Stimulated activated CD4-positive, alpha-beta T cell treated with anti-CD3 and anti-CD28 coated beads, TNF-alpha, amount 100 ng/mL, for 24 hours (primary cell): ENCODE results near the gene DNAI4.
"Not testable (repeated sequence)": the region's sequence is repeated elsewhere in the genome, so short reads cannot be mapped to it uniquely, and the experiment has no call there.

Experiments
- DNase-seq, 3 experiments: peaks; one replicate each; pipeline ENCODE4 v3.0.0-alpha.2; 2020; ENCODE audit warnings: low read depth in 3 of 3

The DNAI4 gene

DNA sequence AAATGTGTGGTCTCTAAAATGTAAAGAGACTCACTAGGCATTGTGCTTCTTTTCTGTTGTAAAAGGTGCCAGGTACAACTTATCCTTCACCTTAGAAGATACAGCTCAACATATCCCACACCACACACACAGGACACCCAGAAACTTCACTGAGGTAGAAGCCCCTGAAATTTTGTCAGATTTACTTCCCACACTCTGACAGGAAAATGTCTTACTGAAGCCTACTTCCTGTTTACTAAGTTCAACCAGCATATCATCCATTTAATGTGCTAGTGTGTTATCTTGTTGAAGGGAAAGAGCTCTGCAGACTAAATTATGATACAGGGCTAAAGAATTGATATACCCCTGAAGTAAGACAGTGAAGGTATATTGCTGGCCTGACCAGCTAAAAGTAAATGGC lies 83.7 kb downstream of the DNAI4 start:
- no peak for DNase-seq

DNA sequence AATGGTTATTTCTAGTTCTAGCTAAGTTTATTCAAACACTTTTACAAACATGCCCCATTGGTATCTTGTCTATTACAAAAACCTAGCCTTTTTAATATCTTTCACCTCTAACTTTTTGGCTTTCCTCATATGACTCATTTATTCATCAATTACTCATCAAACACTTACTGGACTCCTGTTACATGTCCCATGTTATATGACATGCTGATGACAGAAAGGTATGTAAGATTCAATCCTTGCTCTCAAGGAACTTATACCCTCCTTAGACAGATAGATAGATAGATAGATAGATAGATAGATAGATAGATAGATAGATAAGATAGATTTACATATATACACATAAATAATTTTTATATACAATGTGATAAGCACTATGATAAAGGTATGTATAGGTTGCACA lies 89.7 kb downstream of the DNAI4 start:
- no peak for DNase-seq

DNA sequence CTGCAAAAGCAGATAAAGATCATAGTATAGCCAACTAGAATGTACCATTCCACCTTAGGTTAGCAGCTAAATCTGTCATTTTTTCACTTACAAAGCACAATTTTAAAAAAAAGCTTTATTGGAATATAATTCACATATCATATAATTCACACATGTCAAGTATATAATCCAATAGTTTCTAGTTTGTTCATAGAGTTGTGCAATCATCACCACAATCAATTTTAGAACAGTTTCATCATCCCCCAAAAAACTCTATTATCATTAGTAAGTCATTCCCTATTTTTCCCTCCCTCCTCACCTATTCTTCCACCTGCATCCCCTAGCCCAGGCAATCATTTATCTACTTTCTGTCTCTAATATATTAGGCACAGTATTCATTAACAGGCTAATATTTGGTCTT lies 91.5 kb downstream of the DNAI4 start:
- DNase-seq: no peak

DNA sequence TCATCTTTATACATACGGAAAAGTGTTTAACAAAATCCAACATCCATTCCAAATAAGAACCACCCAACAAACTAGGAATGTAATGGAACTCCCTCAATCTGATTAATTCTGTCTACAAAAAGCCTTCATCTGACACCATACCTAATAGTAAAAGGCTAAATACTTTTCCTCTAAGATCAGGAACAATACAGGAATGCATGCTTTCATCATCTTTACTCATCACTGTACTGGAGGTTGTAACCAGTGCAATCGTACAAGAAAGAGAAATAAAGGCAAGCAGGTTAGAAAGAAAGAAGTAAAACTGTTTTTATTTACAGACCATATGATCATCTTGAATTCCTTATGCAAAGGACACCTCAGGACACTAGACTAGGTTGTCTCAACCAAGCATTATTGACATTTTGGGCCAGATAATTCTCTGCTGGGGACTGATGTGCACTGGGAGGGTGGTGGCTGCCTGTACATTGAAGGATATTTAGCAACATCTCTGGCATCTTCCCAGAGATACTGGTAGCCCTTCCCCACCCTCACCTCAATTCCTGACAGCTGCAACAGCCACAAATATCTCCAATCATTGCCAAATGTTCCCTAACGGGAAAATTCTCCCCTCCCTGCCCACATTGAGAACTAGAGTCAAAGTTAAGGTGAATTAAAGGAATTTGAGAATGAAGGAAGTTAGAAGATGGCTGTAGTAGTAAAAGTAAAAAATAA lies 93.0 kb downstream of the DNAI4 start:
- no peak for DNase-seq

DNA sequence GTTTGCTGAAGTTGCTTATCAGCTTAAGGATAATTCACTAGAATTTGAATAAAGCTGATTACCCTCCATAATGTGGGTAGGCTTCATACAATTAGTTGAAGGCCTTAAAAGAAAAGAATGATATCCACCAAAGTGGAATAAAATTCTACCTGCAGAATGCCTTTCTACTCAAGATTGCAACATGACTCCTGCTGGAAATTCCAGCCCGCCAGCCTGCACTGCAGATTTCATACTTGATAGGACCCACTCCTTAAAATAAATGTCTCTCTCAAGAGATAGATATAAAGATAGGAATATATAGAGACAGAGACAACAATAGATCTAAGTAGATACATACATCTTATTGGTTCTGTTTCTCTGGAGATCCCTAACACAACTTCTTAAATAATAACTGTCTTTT lies 99.9 kb downstream of the DNAI4 start:
- DNase-seq: no peak

DNA sequence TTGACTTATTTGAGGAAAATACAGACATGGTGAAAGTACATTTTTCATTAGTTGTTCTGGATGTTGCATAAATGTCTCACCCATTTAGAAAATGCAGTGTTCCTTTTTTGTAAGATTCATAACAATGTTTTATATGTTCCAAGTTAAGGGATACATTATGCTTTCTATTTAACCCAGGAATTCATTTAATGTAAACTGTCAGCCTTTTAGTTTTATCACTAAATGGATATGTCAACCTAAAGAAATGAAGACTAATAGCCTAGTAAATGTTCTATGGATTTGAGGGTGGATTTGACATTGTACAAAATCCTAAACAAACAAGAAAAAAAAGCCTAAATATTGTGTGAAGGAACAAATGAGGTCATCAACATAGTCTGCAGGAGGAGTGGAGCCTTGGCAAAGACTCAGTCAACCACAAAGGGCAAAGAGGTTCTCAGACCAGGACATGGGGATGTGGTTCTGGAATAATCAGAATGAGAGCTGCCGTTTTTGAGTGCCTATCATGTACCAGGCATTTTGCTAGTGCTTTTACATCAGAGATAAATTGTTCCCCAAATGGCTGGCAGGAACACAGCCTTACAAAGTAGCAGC lies 114.8 kb downstream of the DNAI4 start:
- no peak for DNase-seq

DNA sequence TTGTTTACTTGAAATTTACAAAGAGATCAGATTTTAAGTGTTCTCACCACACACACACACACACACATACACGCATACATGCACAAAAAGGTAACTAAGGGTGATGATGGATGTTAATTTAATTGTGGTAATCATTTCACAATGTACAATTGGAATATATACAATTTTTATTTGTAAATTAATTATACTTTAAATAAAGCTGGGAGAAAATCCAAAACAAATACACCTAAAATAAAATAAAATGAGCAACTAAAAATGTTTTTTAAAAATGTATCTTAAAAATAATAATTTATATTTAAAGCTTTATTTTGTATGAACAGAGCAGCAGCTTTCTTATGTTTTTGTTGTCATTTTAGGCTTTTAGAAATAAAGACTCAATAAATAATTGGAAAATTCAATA lies 115.4 kb downstream of the DNAI4 start:
- DNase-seq: no peak

DNA sequence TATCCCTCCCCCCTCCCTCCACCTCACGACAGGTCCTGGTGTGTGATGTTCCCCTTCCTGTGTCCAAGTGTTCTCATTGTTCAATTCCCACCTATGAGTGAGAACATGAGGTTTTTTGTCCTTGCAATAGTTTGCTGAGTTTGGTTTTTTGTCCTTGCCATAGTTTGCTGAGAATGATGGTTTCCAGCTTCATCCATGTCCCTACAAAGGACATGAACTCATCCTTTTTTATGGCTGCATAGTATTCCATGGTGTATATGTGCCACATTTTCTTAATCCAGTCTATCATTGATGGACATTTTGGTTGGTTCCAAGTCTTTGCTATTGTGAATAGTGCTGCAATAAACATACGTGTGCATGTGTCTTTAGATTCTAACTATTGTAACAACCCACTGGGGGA lies 128.8 kb downstream of the DNAI4 start:
- not testable (repeated sequence) for DNase-seq

DNA sequence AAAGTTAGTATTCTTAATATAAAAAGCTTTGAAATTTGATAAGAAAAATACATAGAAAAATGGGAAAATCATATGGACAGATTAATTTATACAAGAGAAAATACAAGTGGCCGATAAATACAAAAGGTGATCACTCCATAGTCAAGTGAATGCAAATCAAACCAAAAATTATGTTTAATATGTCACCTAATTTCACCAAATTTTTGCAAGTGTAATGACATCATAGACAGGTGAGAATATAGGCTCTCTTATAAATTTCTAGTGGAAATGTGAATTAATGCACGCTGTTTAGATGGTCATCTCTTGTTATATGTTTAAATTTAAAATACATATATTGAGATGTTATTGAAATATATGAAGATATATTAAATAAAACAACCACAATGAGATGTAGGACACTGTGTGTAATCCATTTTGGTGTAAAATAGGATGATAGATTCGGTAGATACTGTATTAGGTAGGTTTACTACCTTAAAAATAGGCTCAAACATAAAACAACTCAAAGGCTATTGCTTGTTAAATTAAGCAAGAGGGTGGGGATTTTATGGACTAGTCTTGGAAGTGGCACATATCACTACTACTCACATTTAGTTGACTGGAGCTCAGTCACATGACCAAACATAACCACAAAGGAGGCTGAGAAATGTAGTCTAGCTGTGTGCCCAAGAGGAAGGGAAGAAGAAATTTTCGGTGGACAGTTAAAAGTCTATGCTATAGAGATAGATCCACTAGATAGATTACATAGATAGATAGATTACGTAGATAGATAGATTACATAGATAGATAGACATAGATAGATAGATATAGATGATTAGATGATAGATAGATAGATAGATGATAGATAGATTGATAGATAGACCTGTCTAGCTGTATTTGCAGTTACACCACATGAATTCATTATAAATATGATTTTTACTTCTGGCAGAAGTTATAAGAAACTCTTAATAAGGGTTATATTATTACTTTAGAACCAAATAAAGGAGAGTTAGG lies 132.7 kb downstream of the DNAI4 start:
- DNase-seq: no peak

DNA sequence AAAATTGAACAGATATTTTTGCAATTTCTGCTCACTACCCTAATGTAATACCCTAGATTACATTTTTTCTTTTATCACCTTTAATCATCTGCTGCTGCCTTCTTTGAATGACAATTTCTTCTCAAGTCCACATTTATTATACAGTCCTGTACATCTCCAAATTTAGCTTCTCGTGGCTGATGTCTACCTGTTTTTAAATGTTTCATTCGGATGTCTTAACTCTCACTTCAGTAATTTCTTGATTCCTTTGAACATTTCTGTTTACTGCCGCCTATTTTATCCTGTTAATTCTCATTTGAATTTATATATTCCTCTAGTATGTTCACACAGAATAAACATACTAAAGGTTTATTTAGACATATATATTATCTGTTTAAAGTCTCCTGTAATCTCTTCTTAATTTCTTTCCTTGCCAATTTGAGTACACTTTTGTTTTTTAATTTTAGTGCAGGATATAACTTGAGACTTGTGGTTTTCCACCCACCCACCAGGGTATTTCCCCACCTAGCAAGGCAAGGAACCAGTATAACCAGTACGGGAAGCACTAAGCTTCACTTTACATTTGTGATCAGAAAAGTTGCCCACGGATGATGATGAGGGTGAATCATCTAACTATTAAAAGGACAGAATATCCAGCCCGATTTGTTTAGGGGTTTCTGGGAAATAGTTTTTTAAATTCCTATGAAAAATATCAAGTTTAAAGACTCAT lies 136.3 kb downstream of the DNAI4 start:
- DNase-seq: peak; percentile 34 to 52 (median 49)

DNA sequence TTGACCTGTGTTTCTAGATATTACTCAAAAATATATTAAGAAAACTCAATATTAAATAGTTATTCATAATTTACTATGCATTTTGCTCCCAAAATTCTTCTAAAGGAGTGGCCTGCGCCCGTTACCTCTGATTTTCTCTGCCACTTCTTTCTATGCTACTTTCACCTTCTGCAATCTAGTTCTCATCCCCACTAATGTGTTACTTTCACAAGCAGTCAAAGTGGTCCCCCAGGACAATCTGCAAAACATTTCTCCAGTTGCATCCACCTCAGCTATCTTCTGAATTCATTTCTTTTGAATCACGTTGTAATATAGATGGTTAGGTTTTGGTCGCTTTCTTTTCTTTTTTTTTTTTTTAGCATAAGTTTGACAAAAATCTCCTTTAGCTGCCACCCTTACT lies 137.0 kb downstream of the DNAI4 start:
- DNase-seq: no peak

DNA sequence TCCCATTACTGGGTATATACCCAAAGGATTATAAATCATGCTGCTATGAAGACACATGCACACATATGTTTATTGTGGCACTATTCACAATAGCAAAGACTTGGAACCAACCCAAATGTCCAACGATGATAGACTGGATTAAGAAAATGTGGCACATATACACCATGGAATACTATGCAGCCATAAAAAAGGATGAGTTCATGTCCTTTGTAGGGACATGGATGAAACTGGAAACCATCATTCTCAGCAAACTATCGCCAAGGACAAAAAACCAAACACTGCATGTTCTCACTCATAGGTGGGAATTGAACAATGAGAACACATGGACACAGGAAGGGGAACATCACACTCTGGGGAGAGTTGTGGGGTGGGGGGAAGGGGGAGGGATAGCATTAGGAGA lies 138.9 kb downstream of the DNAI4 start:
- DNase-seq: not testable (repeated sequence)

DNA sequence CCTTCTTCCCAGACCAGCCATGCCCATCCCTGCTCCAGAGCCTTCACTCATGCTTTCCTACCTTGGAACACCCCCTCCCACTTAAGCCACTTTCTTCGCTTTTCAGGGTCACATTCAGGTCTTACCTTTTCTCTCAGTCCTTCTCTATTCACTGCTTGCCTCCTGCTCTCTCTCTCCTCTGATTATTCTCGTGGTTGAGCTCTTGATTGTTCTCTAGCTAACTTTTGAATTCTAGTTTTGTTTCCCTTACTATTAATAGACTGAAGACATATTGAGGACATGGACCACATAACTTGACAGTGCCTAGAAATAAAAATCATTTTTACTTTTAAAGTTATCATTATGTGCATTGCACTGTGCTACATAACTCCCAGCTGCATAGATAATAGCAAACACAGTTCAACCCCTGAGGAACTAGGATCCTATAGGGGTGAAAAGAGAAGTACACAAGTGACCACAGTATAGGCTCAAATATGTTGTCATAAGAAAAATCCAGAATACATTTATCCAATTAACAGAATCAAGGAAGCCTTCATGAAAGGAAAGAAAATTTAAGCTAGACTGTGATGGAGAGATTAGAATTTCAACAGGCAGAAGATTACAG lies 145.1 kb downstream of the DNAI4 start:
- no peak for DNase-seq

DNA sequence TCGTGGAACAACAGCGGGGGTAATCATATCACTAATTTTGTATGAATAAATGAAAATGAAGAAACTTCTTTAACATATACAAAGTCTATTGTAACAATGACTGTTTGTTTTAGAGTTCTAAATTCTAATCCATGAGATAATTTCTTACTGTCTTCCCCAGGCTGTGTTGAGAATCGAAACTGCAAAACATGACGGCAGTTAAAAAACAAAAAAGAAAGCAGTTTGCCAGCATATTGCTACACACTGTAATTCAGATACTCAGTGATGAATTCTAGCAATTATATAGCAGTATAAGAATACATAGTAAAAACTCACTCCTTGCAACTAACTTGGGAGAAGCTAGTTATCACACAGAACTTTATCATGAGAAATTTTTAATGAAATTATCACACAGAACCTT lies 145.7 kb downstream of the DNAI4 start:
- DNase-seq: no peak

DNA sequence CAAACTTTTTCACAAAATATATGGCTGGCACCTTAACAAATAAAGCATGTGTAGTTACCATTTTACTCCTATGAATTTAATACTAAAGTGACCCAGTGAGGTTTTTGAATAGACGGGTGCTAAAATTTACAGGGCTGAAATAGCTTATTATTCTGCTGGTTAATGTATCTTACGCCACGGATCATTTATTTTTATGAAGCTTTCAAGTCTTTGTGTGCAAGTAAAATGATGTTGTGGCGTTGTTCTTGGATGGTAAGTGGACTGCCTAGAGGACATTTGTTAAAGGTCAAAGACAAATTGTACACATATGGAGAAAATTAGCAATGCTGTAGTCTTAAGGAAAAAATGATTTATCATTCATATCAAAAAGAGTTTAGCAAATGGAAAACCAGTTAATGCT lies 146.4 kb downstream of the DNAI4 start:
- DNase-seq: no peak

DNA sequence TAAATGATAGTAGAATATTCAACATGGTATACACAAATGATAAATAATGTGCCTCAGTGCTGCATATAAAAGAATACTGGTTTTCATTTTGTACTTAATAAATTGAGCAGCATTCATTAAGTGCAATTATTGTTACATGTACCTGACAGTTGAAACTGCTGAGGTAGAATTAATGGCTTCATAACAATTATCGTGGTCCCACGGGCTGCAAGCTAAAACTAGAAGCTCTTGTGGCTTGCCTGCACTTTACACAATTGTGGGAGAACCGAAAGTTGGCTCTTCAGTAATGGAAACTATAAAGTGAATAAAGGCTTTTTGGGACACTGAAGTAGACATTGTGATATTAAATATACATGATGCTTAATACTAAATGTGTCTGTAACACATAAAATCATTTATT lies 146.8 kb downstream of the DNAI4 start:
- DNase-seq: no peak

DNA sequence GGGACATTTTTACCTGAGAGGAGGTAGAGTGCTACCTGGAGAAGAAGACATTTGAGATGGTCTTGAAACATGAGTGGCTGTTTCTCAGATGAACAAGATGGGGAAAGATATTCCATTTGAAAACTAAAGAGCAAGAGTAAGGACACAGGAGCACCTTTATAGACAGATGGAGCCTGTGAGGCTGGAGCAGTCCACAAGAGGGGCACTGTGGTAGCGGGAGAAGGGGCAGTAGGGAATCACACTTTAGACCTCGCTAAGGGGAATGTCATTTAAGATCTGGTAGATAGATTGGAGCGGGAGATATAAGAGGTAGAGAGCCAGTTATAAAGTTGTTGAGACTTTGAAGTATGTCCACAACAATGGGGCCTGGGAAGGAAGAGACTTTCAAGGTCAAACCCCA lies 149.0 kb downstream of the DNAI4 start:
- no peak for DNase-seq

DNA sequence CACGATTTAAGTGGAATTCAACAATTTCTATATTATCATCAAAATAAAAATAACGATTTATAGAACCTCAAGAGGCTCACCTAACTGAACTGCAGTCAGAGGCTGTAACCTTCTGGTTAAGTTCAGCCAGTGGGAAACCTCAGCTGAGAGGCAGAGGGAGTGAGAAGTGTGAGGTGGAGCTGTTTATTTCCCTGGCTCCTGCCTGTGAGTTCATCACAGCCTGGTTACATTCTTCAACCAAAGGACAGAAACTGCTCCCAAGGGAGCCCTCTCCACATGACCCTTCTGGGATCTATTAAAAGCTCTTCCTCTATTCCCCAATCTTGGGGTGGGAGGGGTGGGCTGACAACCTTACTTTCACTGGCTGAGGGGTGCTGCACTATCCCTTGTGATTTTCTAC lies 150.2 kb downstream of the DNAI4 start:
- DNase-seq: no peak

DNA sequence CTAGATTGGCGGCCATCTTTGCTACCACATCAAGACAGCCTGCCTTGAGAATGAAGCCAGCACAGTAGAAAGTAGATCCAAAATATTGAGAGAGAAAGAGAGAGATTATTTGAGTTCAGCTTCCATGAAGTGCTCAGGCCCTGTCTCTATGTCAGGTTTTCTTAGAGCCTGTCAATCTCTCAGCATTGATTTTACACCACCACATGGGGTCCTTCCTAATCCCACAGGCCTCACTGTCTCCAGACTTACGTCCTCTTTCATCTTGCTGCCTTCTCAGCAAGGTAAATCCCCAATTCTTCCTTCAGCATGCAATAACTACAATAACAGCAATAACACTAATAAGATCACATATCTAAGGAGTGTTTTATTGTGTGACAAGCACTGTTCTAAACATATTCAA lies 151.4 kb downstream of the DNAI4 start:
- DNase-seq: no peak

DNA sequence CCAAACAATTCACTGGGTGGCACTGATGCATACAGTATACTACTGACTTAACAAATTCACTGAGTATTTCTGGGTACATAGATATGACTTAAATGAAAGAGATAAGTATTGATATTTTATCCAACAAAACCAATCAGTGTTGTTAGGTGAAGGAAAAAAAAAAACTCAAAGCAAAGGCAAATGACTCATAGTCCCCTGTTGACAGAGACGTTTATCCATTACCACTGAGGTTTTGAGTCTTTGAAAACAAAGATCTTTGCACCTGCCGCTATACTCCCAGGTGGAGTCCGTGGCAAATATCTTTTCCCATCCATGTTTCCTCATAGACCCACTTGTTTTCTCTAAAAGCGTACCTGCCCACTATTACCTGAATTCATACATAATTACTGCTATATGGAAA lies 154.0 kb downstream of the DNAI4 start:
- no peak for DNase-seq

DNA sequence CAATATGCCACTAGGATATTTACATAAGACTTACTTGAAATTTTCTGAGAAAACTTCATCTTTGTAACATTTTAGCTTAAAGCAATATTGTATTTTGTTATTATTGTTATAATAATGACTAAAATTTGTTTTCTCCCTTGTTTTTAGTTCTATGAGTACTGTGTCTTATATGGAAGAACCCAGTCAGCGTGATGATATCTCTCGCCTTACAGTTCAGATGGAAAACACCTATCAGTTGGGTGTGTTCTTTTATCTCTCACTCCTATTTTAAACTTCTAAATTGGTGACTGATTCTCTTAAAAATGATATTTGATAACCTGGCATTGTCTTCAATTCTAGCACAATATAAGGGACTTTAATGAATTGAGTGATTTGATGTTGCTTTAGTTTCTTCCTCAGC lies 154.4 kb downstream of the DNAI4 start:
- DNase-seq: no peak
